MM.1S (cell line): ENCODE results near the gene DHRS7B.

Source experiments
- DNase-seq: peaks from one replicate; pipeline ENCODE4 v3.0.0-alpha.2; 2015
- H2AFZ ChIP-seq: fragments of 300-600 bp; sonication (generic); 2 replicates; pipeline ENCODE4 v1.6.0; 2016; ENCODE audit warnings: antibody characterized with exemption, low read length
- H3F3A ChIP-seq: fragments of 300-600 bp; sonication (generic); 2 replicates; pipeline ENCODE4 v1.6.1; 2016; ENCODE audit warnings: mild to moderate bottlenecking, antibody characterized with exemption, low read length, moderate library complexity, mixed read lengths; ENCODE audit not compliant: insufficient read depth
- H3K27ac ChIP-seq: fragments of 300-600 bp; sonication (generic); 2 replicates; pipeline ENCODE4 v1.5.1; 2016; ENCODE audit warnings: mild to moderate bottlenecking, low read length
- H3K27me3 ChIP-seq: fragments of 300-600 bp; sonication (generic); replicated peaks from 2 replicates; pipeline ENCODE4 v1.6.0; 2016; ENCODE audit warnings: low read length; ENCODE audit not compliant: insufficient read depth
- H3K36me3 ChIP-seq: fragments of 300-600 bp; sonication (generic); replicated peaks from 2 replicates; pipeline ENCODE4 v1.6.1; 2016; ENCODE audit warnings: mild to moderate bottlenecking, low read length, mixed read lengths; ENCODE audit not compliant: insufficient read depth
- H3K4me1 ChIP-seq: fragments of 300-600 bp; sonication (generic); 2 replicates; pipeline ENCODE4 v1.6.1; 2016; ENCODE audit warnings: low read length, mixed read lengths
- H3K4me2 ChIP-seq: fragments of 300-600 bp; sonication (generic); 2 replicates; pipeline ENCODE4 v1.6.0; 2016; ENCODE audit warnings: low read depth, low read length
- H3K4me3 ChIP-seq: fragments of 300-600 bp; sonication (generic); 2 replicates; pipeline ENCODE4 v1.5.1; 2016; ENCODE audit warnings: low read length, mixed read lengths
- H3K79me2 ChIP-seq: fragments of 300-600 bp; sonication (generic); 2 replicates; pipeline ENCODE4 v1.6.1; 2016; ENCODE audit warnings: mixed run types, low read length, mixed read lengths
- H3K9ac ChIP-seq: fragments of 300-600 bp; sonication (generic); 2 replicates; pipeline ENCODE4 v1.6.1; 2016; ENCODE audit warnings: low read length, mixed read lengths
- H3K9me2 ChIP-seq: fragments of 300-600 bp; sonication (generic); replicated peaks from 2 replicates; pipeline ENCODE4 v1.6.1; 2016; ENCODE audit warnings: mild to moderate bottlenecking, low read length, mixed read lengths; ENCODE audit not compliant: insufficient read depth
- H3K9me3 ChIP-seq: fragments of 300-600 bp; sonication (generic); replicated peaks from 2 replicates; pipeline ENCODE4 v1.6.1; 2016; ENCODE audit warnings: mild to moderate bottlenecking, low read length, mixed read lengths; ENCODE audit not compliant: insufficient read depth
- H4K20me1 ChIP-seq: fragments of 300-600 bp; sonication (generic); 2 replicates; pipeline ENCODE4 v1.6.1; 2016; ENCODE audit warnings: mild to moderate bottlenecking, low read length, moderate library complexity, mixed read lengths; ENCODE audit not compliant: insufficient read depth
- EZH2 ChIP-seq: fragments of 300-600 bp; sonication (generic); optimal IDR thresholded peaks from 2 replicates; pipeline ENCODE3; 2017; ENCODE audit warnings: low read depth, mild to moderate bottlenecking, antibody characterized with exemption, low read length, mixed read lengths
- EZH2phosphoT487 ChIP-seq: fragments of 300-600 bp; sonication (generic); IDR thresholded peaks from 2 replicates; pipeline ENCODE4 v1.6.1; 2018; ENCODE audit warnings: antibody characterized with exemption, low read length
- TF ChIP-seq, protein P1 (sequence below): fragments of 300-600 bp; sonication (generic); IDR thresholded peaks from 2 replicates; pipeline ENCODE4 v1.5.1; 2016; ENCODE audit warnings: antibody characterized with exemption, low read length, mixed read lengths

Gene DHRS7B

DNA sequence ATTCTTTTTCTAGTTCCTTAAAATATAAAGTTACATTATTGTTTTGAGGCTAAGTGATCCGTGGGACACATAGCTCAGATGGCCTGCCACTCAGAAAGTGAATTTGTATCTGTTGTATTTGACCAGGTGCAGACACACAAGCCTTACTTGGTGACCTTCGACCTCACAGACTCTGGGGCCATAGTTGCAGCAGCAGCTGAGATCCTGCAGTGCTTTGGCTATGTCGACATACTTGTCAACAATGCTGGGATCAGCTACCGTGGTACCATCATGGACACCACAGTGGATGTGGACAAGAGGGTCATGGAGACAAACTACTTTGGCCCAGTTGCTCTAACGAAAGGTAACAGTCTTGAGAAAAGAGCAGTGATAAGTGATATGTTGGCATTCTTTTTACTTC is 56.7 kb downstream of the DHRS7B start:
- Histone ChIP-seq H3K27me3 (no peaks in the 10 kb centered on the region), H3F3A (no peaks in the 10 kb centered on the region), H3K79me2 (no peaks in the 10 kb centered on the region), H3K36me3 (no peaks in the 10 kb centered on the region; the same call in 1 of the 2 replicates), H3K4me3 (no peak overlapping the region), H3K4me2 (no peak overlapping the region), H3K4me1 (no peaks in the 10 kb centered on the region), H3K9me2 (no peaks in the 10 kb centered on the region), H2AFZ (no peak overlapping the region), H4K20me1 (no peaks in the 10 kb centered on the region), H3K9ac (no peak overlapping the region), H3K9me3 (no peaks in the 10 kb centered on the region), H3K27ac (no peak overlapping the region)
- TF ChIP-seq EZH2phosphoT487 (no peak), EZH2 (no peak)
- TF ChIP-seq, protein P1, sequence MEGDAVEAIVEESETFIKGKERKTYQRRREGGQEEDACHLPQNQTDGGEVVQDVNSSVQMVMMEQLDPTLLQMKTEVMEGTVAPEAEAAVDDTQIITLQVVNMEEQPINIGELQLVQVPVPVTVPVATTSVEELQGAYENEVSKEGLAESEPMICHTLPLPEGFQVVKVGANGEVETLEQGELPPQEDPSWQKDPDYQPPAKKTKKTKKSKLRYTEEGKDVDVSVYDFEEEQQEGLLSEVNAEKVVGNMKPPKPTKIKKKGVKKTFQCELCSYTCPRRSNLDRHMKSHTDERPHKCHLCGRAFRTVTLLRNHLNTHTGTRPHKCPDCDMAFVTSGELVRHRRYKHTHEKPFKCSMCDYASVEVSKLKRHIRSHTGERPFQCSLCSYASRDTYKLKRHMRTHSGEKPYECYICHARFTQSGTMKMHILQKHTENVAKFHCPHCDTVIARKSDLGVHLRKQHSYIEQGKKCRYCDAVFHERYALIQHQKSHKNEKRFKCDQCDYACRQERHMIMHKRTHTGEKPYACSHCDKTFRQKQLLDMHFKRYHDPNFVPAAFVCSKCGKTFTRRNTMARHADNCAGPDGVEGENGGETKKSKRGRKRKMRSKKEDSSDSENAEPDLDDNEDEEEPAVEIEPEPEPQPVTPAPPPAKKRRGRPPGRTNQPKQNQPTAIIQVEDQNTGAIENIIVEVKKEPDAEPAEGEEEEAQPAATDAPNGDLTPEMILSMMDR = no peak
- DNase-seq = no peak

DNA sequence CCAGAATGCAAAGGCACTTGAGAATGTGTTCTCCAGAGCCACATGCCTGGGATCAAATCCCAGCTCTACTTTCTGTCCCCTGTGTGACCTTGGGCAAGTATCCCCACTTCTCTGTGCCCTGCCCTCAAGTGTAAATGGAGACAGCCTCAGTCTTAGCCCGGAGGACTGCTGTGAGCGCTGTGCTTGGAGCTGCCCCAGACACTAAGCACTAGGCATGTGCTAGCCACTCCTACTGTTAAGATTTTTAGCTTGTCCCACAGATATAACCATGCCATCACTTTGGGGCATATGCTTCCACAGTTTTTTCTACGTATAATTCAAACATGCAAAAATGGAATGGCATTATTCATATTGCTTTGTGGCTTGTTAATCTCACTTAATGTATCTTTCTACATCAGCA is 57.8 kb downstream of the DHRS7B start:
- H2AFZ ChIP-seq = no peak overlapping the region
- H3K4me3 ChIP-seq = no peak overlapping the region
- H3K27ac ChIP-seq = no peak overlapping the region
- TF ChIP-seq, protein P1 = no peak
- TF ChIP-seq EZH2 (no peak), EZH2phosphoT487 (no peak)
- H4K20me1 ChIP-seq = no peaks in the 10 kb centered on the region
- H3K4me2 ChIP-seq = no peak overlapping the region
- DNase-seq = no peak
- no peaks in the 10 kb centered on the region; the same call in 1 of the 2 replicates for H3K36me3 ChIP-seq
- no peaks in the 10 kb centered on the region for H3K27me3 ChIP-seq
- no peaks in the 10 kb centered on the region for H3K4me1 ChIP-seq
- H3K9me2 ChIP-seq = no peaks in the 10 kb centered on the region
- no peaks in the 10 kb centered on the region for H3K9me3 ChIP-seq
- no peaks in the 10 kb centered on the region for H3F3A ChIP-seq
- no peaks in the 10 kb centered on the region for H3K79me2 ChIP-seq
- no peak overlapping the region for H3K9ac ChIP-seq

DNA sequence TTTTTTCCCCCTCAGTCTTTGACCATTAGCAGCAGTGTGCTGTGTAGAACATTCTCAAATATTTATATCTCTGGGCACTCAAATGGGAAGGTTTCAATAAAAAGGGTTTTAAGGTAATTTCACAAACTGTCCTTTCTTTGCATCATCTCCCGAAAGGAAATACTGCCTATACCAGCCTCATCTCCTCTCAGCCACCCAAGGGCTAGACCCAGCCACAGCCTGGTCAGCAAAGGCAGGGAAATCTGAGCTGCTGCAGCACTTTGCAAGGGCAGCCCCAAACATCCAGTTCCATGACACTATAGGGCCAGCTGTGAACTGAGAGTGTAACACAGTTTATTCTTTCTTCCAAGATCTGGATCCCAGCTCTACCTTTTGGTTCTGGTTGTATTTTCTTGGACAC is 58.3 kb downstream of the DHRS7B start:
- no peaks in the 10 kb centered on the region for H3K79me2 ChIP-seq
- H4K20me1 ChIP-seq = no peaks in the 10 kb centered on the region
- TF ChIP-seq, protein P1 = no peak
- TF ChIP-seq EZH2 (no peak), EZH2phosphoT487 (no peak)
- H3K36me3 ChIP-seq = no peaks in the 10 kb centered on the region; the same call in 1 of the 2 replicates
- DNase-seq = no peak
- H3K9me2 ChIP-seq = no peaks in the 10 kb centered on the region
- no peaks in the 10 kb centered on the region for H3F3A ChIP-seq
- no peaks in the 10 kb centered on the region for H3K4me1 ChIP-seq
- H3K9ac ChIP-seq = no peak overlapping the region
- no peak overlapping the region for H3K27ac ChIP-seq
- H3K4me3 ChIP-seq = no peak overlapping the region
- H3K4me2 ChIP-seq = no peak overlapping the region
- H2AFZ ChIP-seq = no peak overlapping the region
- no peaks in the 10 kb centered on the region for H3K27me3 ChIP-seq
- H3K9me3 ChIP-seq = no peaks in the 10 kb centered on the region
